ENCODE measurements around the gene IL11. TPM values are rescaled to one million over a fixed set of nuclear protein-coding genes. Genes with fewer than 3 reads are reported as not detected.

Gene IL11
- polyA plus RNA-seq, 2 of the 4 experiments (the other 2 are of a cell fraction): 52.4 to 100.0 TPM

DNA sequence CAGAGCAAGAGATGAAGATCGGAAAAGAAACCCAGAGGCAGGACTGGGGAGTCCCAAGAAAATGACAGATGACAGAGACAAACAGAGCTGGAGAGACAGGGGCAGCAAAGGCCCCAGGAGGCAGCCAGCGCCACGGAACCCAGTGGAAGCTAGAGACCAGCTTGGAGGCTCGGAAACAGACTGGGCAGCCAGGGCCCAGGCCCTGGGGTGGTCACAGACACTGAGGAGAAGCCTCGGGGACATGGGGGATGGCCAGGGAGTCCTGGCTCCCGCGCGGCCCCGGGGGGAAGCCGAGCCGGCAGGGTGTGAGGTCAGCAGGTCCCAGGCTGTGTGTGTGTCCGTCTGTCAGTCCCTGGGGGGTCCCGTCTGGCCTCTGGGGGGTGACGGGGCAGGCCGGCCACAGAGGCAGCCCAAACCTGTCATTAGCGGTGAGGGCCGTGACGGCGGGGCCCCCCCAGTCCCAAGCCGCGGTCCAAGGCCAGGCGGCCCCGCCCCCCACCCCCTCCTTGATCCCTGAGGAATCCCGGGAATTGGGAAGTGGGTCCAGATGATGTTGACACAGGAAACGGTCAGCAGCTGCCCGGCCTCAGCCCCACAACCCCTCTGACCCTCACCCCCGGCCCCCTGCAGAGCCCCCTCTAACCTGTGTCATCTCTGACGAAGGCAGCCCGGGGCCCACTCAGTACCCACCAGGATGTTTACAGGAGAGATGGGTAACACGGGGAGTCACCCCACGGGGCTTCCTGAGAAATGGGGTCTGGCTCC lies 3.9 kb upstream of the IL11 start (continued):
- TF ChIP-seq, protein P1, sequence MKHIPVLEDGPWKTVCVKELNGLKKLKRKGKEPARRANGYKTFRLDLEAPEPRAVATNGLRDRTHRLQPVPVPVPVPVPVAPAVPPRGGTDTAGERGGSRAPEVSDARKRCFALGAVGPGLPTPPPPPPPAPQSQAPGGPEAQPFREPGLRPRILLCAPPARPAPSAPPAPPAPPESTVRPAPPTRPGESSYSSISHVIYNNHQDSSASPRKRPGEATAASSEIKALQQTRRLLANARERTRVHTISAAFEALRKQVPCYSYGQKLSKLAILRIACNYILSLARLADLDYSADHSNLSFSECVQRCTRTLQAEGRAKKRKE (CRISPR knock-in tag; IDR thresholded peaks at IDR 0.05; ENCODE audit: low read depth): no peak
- TF ChIP-seq, protein P2, sequence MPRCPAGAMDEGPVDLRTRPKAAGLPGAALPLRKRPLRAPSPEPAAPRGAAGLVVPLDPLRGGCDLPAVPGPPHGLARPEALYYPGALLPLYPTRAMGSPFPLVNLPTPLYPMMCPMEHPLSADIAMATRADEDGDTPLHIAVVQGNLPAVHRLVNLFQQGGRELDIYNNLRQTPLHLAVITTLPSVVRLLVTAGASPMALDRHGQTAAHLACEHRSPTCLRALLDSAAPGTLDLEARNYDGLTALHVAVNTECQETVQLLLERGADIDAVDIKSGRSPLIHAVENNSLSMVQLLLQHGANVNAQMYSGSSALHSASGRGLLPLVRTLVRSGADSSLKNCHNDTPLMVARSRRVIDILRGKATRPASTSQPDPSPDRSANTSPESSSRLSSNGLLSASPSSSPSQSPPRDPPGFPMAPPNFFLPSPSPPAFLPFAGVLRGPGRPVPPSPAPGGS (IDR thresholded peaks at IDR 0.05): peak; percentile 63; the same call in 1 of the 3 replicates
- peak; percentile 88 for TF ChIP-seq GATA3 (IDR thresholded peaks at IDR 0.05; ENCODE audit: borderline replicate concordance)
- no peak; the same call in 1 of the 2 replicates for TF ChIP-seq HOXB13 (CRISPR knock-in tag; IDR thresholded peaks at IDR 0.05; ENCODE audit: low read depth)
- TF ChIP-seq NPAS2 (CRISPR knock-in tag; IDR thresholded peaks at IDR 0.05; ENCODE audit: borderline replicate concordance): no peak
- TF ChIP-seq CHD2 (IDR thresholded peaks at IDR 0.05; ENCODE audit: low read length, partially characterized antibody): no peak
- TF ChIP-seq ZFP36 (IDR thresholded peaks at IDR 0.05; ENCODE audit: borderline replicate concordance, partially characterized antibody): no peak
- no peak for TF ChIP-seq ESRRA (IDR thresholded peaks at IDR 0.05; ENCODE audit: borderline replicate concordance, low read length)
- TF ChIP-seq, protein P3, sequence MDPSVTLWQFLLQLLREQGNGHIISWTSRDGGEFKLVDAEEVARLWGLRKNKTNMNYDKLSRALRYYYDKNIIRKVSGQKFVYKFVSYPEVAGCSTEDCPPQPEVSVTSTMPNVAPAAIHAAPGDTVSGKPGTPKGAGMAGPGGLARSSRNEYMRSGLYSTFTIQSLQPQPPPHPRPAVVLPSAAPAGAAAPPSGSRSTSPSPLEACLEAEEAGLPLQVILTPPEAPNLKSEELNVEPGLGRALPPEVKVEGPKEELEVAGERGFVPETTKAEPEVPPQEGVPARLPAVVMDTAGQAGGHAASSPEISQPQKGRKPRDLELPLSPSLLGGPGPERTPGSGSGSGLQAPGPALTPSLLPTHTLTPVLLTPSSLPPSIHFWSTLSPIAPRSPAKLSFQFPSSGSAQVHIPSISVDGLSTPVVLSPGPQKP (IDR thresholded peaks at IDR 0.05; ENCODE audit: low read depth, low read length): no peak
- TF ChIP-seq, protein P4, sequence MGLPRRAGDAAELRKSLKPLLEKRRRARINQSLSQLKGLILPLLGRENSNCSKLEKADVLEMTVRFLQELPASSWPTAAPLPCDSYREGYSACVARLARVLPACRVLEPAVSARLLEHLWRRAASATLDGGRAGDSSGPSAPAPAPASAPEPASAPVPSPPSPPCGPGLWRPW (IDR thresholded peaks at IDR 0.05): 0 out of 2 replicates have a peak, but pooled peaks have one; percentile 8
- no peak for TF ChIP-seq POLR2AphosphoS2 (conservative IDR thresholded peaks at IDR 0.05; ENCODE audit: low read length)
- no peak for TF ChIP-seq HDAC2 (IDR thresholded peaks at IDR 0.05)
- TF ChIP-seq CHD4 (IDR thresholded peaks at IDR 0.05; ENCODE audit: borderline replicate concordance): no peak
- TF ChIP-seq MAZ (IDR thresholded peaks at IDR 0.05; ENCODE audit: borderline replicate concordance, low read depth, low read length): no peak
- TF ChIP-seq ZC3H11A (IDR thresholded peaks at IDR 0.05): no peak
- TF ChIP-seq, protein P5, sequence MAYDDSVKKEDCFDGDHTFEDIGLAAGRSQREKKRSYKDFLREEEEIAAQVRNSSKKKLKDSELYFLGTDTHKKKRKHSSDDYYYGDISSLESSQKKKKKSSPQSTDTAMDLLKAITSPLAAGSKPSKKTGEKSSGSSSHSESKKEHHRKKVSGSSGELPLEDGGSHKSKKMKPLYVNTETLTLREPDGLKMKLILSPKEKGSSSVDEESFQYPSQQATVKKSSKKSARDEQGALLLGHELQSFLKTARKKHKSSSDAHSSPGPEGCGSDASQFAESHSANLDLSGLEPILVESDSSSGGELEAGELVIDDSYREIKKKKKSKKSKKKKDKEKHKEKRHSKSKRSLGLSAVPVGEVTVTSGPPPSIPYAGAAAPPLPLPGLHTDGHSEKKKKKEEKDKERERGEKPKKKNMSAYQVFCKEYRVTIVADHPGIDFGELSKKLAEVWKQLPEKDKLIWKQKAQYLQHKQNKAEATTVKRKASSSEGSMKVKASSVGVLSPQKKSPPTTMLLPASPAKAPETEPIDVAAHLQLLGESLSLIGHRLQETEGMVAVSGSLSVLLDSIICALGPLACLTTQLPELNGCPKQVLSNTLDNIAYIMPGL (CRISPR knock-in tag; IDR thresholded peaks at IDR 0.05; ENCODE audit: borderline replicate concordance): no peak
- no peak for TF ChIP-seq KDM5A (IDR thresholded peaks at IDR 0.05)
- no peak for TF ChIP-seq EHMT2 (IDR thresholded peaks at IDR 0.05; ENCODE audit: low read depth)
- peak; percentile 24; the same call in 2 of the 3 replicates for TF ChIP-seq SMC3 (IDR thresholded peaks at IDR 0.05)
- peak; percentile 61; the same call in 1 of the 2 replicates for TF ChIP-seq HOXB5 (CRISPR knock-in tag; IDR thresholded peaks at IDR 0.05)
- TF ChIP-seq CBX2 (IDR thresholded peaks at IDR 0.05; ENCODE audit: borderline replicate concordance, low read depth): no peak
- peak; percentile 65; the same call in 1 of the 2 replicates for TF ChIP-seq FOSL2 (IDR thresholded peaks at IDR 0.05)
- peak; percentile 35; the same call in 1 of the 2 replicates for TF ChIP-seq FOSL2 (CRISPR knock-in tag; IDR thresholded peaks at IDR 0.05)
- peak; percentile 88 to 98; a peak in 4 of 5 replicates for TF ChIP-seq JUN (IDR thresholded peaks at IDR 0.05)
- no peak for TF ChIP-seq NR3C1 (IDR thresholded peaks at IDR 0.05)
